ENCODE measurements around the gene SORCS1. TPM values are rescaled to one million over a fixed set of nuclear protein-coding genes. Genes with fewer than 3 reads are reported as not detected.
A peak's percentile ranks its signal among the peaks of the same experiment; 100 is the strongest.

The SORCS1 gene
- total RNA-seq, 1 experiment from 2014 or later = 0.11 TPM

- no peak overlapping the region for H3K9ac ChIP-seq (ENCODE audit: low read length)
- ATAC-seq (no peak), DNase-seq (peak; percentile 1)
- no peak overlapping the region for H2AFZ ChIP-seq (ENCODE audit: low read length)
- H3K4me1 ChIP-seq (ENCODE audit: insufficient read depth, low read length) = no peaks in the 10 kb centered on the region
- no peak overlapping the region for H3K27ac ChIP-seq (ENCODE audit: low read length)
- no peaks in the 10 kb centered on the region for H3K36me3 ChIP-seq (ENCODE audit: low read depth, low read length)
- ChIA-PET CTCF (no interaction called here), POLR2A (ENCODE audit: unreplicated experiment) (no interaction called here)
- intact Hi-C loops (cut with micrococcal nuclease) = no loop called here
- peaks cover 29% of the 10 kb centered on the region for H3K27me3 ChIP-seq (ENCODE audit: low read length)
- no peak for TF ChIP-seq EZH2 (IDR thresholded peaks at IDR 0.05; ENCODE audit: low read length, unreplicated experiment)
- TF ChIP-seq, protein P1, sequence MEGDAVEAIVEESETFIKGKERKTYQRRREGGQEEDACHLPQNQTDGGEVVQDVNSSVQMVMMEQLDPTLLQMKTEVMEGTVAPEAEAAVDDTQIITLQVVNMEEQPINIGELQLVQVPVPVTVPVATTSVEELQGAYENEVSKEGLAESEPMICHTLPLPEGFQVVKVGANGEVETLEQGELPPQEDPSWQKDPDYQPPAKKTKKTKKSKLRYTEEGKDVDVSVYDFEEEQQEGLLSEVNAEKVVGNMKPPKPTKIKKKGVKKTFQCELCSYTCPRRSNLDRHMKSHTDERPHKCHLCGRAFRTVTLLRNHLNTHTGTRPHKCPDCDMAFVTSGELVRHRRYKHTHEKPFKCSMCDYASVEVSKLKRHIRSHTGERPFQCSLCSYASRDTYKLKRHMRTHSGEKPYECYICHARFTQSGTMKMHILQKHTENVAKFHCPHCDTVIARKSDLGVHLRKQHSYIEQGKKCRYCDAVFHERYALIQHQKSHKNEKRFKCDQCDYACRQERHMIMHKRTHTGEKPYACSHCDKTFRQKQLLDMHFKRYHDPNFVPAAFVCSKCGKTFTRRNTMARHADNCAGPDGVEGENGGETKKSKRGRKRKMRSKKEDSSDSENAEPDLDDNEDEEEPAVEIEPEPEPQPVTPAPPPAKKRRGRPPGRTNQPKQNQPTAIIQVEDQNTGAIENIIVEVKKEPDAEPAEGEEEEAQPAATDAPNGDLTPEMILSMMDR (conservative IDR thresholded peaks at IDR 0.05; ENCODE audit: low read depth, low read length) = 0 out of 2 replicates have a peak, but pooled peaks have one; percentile 11
- BruUV-seq (replicated peaks) = no TSS peak
- no peak overlapping the region for H3K4me3 ChIP-seq (ENCODE audit: low read length)
- no peaks in the 10 kb centered on the region for H3F3A ChIP-seq (ENCODE audit: low read length, unreplicated experiment)
- H4K20me1 ChIP-seq (ENCODE audit: low read length) = no peaks in the 10 kb centered on the region
- H3K9me2 ChIP-seq (replicated peaks; ENCODE audit: low read length) = no peaks in the 10 kb centered on the region
- H3K4me2 ChIP-seq (ENCODE audit: low read length) = no peak overlapping the region
- no peaks in the 10 kb centered on the region for H3K9me3 ChIP-seq (ENCODE audit: low read length)
- no peaks in the 10 kb centered on the region for H3K79me2 ChIP-seq (ENCODE audit: low read length)
Measured at GRCh38 chr10:107166403-107166802, 1.9 kb upstream of the SORCS1 start.

GRCh38 chr10:107164992-107165391, 486 bp upstream of the SORCS1 start:
- no peak for TF ChIP-seq EZH2 (IDR thresholded peaks at IDR 0.05; ENCODE audit: low read length, unreplicated experiment)
- TF ChIP-seq, protein P1 (conservative IDR thresholded peaks at IDR 0.05; ENCODE audit: low read depth, low read length) = no peak
- no peak for TF ChIP-seq EZH2phosphoT487 (IDR thresholded peaks at IDR 0.05; ENCODE audit: borderline replicate concordance, low read length)
- H3K36me3 ChIP-seq (ENCODE audit: low read depth, low read length) = no peaks in the 10 kb centered on the region
- H3K4me2 ChIP-seq (ENCODE audit: low read length) = no peak overlapping the region
- DNase-seq (no peak), ATAC-seq (no peak)
- BruUV-seq (replicated peaks) = no TSS peak
- no peaks in the 10 kb centered on the region for H3F3A ChIP-seq (ENCODE audit: low read length, unreplicated experiment)
- H4K20me1 ChIP-seq (ENCODE audit: low read length) = no peaks in the 10 kb centered on the region
- H3K9ac ChIP-seq (ENCODE audit: low read length) = no peak overlapping the region
- no peak overlapping the region for H2AFZ ChIP-seq (ENCODE audit: low read length)
- no peaks in the 10 kb centered on the region for H3K79me2 ChIP-seq (ENCODE audit: low read length)
- peaks cover 31% of the 10 kb centered on the region for H3K27me3 ChIP-seq (ENCODE audit: low read length)
- POLR2A ChIA-PET (ENCODE audit: unreplicated experiment) = no interaction called here
- H3K4me1 ChIP-seq (ENCODE audit: insufficient read depth, low read length) = no peaks in the 10 kb centered on the region
- no peaks in the 10 kb centered on the region for H3K9me3 ChIP-seq (ENCODE audit: low read length)
- H3K27ac ChIP-seq (ENCODE audit: low read length) = no peak overlapping the region
- H3K4me3 ChIP-seq (ENCODE audit: low read length) = no peak overlapping the region
- no peaks in the 10 kb centered on the region for H3K9me2 ChIP-seq (replicated peaks; ENCODE audit: low read length)
- CTCF ChIA-PET = no interaction called here
- intact Hi-C loops (cut with micrococcal nuclease) = no loop called here

- Histone ChIP-seq H3K4me3 (ENCODE audit: low read length) (no peak overlapping the region), H3K9me2 (replicated peaks; ENCODE audit: low read length) (no peaks in the 10 kb centered on the region), H3K4me1 (ENCODE audit: insufficient read depth, low read length) (no peaks in the 10 kb centered on the region), H2AFZ (ENCODE audit: low read length) (no peak overlapping the region), H3K27ac (ENCODE audit: low read length) (no peak overlapping the region), H3K9ac (ENCODE audit: low read length) (no peak overlapping the region), H3F3A (ENCODE audit: low read length, unreplicated experiment) (no peaks in the 10 kb centered on the region), H4K20me1 (ENCODE audit: low read length) (no peaks in the 10 kb centered on the region), H3K27me3 (ENCODE audit: low read length) (peaks cover 45% of the 10 kb centered on the region), H3K4me2 (ENCODE audit: low read length) (no peak overlapping the region), H3K79me2 (ENCODE audit: low read length) (no peaks in the 10 kb centered on the region), H3K36me3 (ENCODE audit: low read depth, low read length) (no peaks in the 10 kb centered on the region), H3K9me3 (ENCODE audit: low read length) (no peaks in the 10 kb centered on the region)
- intact Hi-C loops (cut with micrococcal nuclease) = no loop called here
- no TSS peak for BruUV-seq (replicated peaks)
- ATAC-seq (no peak), DNase-seq (no peak)
- ChIA-PET CTCF (interaction anchor here (0.6 to 0.9 kb wide), 2 partner anchors 79 to 1105 kb away, joined by 3 to 6 read pairs; no protein-coding TSS in a partner anchor), POLR2A (ENCODE audit: unreplicated experiment) (no interaction called here)
- TF ChIP-seq, protein P1 (conservative IDR thresholded peaks at IDR 0.05; ENCODE audit: low read depth, low read length) = no peak
- TF ChIP-seq EZH2phosphoT487 (IDR thresholded peaks at IDR 0.05; ENCODE audit: borderline replicate concordance, low read length) (no peak), EZH2 (IDR thresholded peaks at IDR 0.05; ENCODE audit: low read length, unreplicated experiment) (no peak)
Measured at GRCh38 chr10:107163076-107163855, 1.2 kb downstream of the SORCS1 start.
